GDM1 (cell line): ENCODE measurements around the gene RFX5.

Experiments
- DNase-seq: peaks from one replicate; lab custom pipeline; 2025; lab: John Stamatoyannopoulos, UW

The RFX5 gene

GRCh38 chr1:151324390-151324930 is 22.6 kb downstream of the RFX5 start:
- no peak for DNase-seq

DNA sequence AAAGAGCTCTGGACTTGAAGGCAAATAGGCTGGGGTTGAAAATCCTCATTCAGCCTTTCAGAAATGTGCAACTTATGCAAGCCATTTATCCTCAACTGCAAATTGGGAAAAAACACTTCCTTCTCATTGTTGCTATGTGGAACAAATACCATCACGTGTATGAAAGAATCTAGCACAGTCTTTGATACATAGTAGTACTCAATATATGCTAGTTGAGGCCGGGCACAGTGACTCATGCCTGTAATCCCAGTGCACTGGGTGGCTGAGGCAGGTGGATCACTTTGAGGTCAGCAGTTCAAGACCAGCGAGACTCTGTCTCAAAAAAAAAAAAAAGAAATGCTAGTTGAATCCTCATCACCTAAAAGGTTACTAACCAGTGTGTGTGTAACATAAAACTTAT is 28.1 kb downstream of the RFX5 start:
- no peak for DNase-seq

DNA sequence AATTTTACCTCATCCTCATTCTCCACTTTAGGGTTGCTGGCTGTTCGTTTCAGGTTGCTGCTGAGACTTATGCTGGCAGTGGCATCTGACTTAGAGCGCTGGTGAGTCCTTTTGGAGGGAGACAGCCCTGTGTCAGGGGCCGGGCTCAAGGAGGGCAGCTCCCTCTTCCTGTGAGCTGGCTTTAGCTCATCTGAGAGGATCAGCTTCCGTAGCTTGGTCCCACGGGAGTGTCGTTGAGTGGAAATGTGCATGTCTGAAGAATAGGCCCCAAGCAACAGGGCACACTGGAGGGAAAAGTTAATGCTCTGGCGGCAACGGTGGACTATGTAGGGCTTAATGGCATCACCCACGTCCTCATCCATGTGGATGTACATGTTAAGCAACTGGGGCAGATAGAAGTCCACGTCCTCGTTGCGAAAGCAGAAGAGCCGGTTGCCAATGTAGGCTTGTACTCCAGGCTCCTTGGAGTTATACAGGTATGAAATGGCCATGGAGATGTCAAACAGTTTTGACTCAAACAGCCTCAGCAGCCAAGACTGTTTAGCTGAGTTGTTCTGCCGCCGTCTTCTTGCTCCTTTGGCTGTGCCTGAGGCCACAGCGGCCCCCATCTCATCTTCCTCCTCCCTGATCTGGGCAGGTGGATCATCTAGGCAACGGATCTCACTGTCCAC is 31.4 kb downstream of the RFX5 start:
- DNase-seq, result no peak

GRCh38 chr1:151314137-151314875 is 32.7 kb downstream of the RFX5 start:
- DNase-seq, result no peak

GRCh38 chr1:151313501-151313900 is 33.6 kb downstream of the RFX5 start:
- no peak for DNase-seq

DNA sequence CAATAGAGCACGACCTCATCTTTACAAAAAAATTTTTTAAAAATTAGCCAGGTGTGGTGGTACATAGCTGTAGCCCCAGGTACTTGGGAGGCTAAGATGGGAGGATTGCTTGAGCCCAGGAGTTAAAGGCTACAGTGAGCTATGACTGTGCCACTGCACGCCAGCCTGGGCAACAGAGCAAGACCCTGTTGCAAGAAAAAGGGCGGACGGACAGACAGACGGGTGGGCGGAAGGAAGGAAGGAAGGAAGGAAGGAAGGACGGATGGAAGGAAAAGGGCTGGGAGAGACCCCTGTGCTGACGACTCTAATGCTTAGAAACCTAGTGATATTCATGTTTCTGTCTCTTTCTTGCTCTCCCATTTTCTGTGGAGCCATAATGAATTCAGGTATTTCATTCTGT is 34.2 kb downstream of the RFX5 start:
- DNase-seq, result no peak

DNA sequence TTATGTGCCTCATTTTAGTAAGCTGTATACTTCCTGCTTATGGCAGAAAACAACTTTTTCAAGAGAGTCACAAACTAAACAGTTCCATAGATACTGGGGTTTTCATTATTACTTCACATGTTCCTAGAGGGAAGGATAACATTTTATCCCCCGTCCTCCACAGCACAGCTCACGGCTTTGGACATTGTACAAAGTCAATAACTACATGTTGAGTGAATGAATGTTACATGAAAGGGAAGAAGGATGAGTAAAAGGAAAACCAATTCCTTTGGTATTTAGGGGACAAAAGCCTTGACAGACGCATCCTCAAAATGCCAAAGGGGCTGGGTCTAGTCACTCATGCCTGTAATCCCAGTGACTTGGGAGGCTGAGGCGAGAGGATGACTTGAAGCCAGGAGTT is 34.6 kb downstream of the RFX5 start:
- DNase-seq, result no peak

DNA sequence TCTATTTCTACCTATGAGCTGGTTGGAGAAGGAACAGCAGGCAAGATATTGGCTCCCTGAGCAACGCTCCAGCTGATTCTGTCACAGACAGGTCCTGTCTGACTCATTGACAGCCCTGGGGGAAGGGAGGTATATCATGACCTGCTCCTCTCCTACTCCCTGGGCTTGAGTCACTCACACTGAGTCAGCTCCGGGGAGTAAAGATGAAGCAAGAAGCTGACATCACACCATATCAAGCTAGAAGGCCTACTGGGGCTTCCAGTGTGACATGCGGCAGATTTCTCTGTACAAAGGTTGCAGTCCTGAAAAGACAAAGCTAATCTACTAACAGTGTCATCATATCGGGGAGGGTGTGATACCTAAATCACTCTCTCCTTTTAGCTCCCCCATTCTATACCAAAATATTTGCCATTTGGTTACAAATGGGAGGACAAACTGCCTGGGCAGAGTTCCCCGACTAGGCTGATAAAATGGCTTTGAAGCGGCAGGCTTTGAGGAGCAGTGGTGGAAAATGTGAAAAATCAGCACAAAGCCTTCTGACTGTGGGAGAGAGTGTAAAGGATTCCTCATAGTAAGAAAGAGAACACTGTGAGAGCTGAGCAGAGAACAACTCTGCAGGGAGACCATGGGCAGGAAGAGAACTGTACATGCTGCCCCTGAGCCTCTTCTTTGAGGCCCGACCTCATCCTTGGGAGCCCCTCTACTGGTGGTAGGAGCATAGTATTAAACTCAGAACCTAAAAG is 35.3 kb downstream of the RFX5 start:
- no peak for DNase-seq

- no peak for DNase-seq
Observed at GRCh38 chr1:151311011-151311410, 36.0 kb downstream of the RFX5 start.

- DNase-seq, result no peak
Observed at GRCh38 chr1:151309811-151310323, 37.2 kb downstream of the RFX5 start.

- no peak for DNase-seq
Observed at GRCh38 chr1:151294742-151295462, 52.1 kb downstream of the RFX5 start.

DNA sequence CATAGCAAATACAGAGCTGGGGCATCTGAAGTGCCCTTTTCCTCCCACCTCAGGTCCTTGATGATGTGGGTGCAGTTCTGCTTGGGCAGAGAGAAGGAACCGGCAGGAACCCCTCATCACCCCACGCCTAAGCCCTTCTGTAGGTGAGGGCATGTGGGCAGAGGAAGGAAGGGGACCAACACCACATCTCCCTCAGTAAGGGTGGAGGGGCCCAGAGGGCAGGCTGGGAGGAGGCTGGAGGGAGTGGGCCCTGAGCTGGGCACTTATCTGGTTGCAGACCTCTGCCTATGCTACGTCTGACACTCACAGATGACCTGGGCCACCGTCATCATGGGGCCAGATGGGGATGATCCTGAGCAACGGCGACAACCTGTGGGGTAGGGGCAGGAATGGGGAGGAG is 54.0 kb downstream of the RFX5 start:
- DNase-seq, result no peak

DNA sequence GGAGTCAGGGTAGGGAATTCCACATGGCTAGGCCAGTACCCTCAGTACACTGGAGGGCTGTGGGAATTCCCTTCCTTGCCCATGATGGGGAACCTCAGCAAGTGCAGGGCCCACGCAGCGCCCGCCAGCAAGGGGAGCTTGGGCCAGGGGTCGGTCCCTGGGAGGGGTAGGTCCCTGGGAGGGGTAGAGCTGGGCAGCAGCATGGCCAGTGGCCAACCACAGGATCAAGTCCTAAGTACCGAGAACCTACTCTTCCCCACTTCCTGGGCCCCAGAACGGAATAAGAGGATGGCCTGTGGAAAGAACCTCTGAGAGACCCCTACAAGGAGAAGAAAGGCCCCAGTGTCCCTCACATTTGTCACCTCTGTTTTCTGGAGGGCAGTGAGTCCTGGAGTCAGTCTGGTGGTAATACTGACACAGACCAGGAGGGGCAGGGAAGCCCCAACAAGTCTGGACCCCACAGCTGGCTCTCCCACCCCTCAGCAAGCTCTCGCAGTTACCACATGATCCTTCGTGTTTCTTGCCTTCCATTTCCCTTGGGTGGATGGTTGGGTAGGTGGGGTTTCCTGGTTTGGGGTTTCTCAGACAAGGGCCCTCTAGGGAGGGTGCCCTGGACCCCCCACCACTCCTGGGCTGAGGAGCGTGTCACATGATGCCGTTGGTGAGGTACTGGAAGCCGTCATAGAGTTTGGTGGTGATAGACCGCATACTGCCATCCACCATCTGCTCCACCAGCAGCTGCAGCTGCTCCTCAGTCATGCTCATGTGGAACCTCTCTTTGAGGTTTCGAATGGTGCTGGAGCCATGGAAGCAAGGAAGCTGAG is 54.6 kb downstream of the RFX5 start:
- no peak for DNase-seq

GRCh38 chr1:151290709-151291303 is 56.2 kb downstream of the RFX5 start:
- DNase-seq, result no peak
